GM19397 (cell line): ENCODE measurements around the gene CKAP4.

Experiments used
- ATAC-seq: cut with Tn5 transposase; IDR thresholded peaks from one replicate; pipeline ENCODE4 v1.9.1; 2021; ENCODE audit warnings: mild to moderate bottlenecking, moderate library complexity; ENCODE audit not compliant: unreplicated experiment

Gene CKAP4

GRCh38 chr12:106243620-106244019, 4.2 kb downstream of the CKAP4 start:
- no peak for ATAC-seq

DNA sequence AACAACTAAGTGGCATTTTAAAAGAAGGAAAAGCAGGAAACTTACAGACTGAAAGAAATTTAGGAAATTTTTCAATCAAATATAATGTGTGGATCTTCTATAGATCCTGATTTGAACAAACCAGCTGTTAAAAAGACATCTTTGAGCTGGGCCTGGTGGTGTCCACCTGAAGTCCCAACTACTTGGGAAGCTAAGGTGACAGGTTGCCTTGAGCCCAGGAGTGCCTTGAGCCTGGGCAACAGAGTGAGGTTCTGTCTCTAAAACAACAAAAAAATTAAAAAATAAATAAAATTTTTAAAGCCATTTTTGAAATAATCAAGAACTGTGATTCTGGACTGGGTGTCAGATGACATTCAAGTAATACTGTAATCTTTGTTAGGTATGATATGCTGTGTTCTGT, 7.0 kb downstream of the CKAP4 start:
- no peak for ATAC-seq

GRCh38 chr12:106239951-106240335, 7.9 kb downstream of the CKAP4 start:
- no peak for ATAC-seq

GRCh38 chr12:106239241-106239950, 8.4 kb downstream of the CKAP4 start:
- no peak for ATAC-seq

DNA sequence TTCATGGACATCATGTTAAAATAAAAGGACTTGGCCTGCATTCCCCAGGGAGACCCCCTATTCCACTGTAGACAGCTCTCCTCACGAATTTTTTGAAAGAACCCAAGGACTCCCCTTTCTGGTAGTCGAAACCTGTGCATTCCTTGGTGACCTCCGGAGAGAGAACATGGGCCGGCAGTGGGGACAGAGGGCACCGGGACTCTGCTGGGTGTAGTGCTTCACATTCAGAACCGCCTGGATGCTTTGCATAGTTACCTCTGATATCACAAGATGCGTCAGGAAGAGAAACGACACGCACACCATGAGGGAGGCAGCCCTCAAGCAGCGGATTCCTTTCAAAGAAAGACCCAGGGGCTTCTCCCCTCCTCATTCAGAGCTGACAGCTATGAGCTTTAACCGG, 9.7 kb downstream of the CKAP4 start:
- no peak for ATAC-seq

GRCh38 chr12:106235770-106236169, 12.1 kb downstream of the CKAP4 start:
- ATAC-seq = no peak

GRCh38 chr12:106234449-106234848, 13.4 kb downstream of the CKAP4 start:
- no peak for ATAC-seq

DNA sequence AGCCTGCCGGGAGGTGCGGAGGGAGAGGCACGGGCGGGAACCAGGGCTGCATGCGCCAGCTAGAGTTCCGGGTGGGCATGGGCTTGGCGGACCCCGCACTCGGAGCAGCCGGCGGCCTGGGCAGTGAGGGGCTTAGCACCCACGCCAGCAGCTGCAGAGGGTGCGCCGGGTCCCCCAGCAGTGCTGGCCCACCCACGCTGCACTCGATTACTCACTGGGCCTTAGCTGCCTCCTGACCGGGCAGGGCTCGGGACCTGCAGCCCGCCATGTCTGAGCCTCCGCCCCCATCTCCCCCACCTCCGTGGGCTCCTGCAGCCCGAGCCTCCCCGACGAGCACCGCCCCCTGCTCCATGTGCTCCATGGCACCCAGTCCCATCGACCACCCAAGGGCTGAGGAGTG, 14.8 kb downstream of the CKAP4 start:
- ATAC-seq = no peak

DNA sequence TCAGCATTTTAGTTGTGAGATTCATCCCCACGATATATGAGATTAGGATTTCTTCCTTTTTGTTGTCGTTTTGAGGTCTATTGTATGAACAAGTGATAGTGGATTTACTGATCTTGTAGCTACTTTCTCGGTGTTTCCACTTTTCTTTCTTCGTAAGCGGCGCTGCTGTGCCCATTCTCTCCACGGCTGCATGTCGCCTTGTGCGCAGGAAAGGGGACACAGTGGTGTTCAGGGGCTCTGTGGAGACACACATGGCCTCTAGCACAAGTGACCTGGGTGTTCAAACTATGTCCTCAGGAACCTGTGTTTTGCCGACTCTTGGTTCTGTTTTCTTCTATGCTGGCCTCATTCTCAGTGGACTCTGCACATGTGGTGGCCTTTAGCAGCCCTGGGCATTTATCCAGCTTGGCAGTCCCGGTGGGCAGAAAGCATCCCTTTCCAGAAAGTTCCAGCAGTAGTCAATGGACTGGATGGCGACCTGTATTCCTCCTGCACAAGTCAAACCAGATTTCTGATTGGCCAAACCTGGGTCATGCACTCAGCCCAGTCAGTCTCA, 18.7 kb downstream of the CKAP4 start:
- no peak for ATAC-seq

DNA sequence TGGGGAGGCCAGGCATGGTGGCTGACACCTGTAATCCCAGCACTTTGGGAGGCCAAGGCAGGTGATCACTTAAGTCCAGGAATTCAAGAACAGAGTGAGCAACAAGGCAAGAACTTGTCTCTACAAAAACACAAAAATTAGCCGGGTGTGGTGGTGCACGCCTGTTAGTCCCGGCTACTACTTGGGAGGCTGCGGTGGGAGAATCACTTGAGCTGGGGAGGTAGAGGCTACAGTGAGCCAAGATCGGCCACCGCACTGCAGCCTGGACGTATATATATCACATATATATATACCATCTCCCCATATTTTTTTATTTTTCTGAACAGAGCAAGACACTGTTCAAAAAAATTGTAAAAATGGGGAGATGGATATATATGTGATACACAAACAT, 19.5 kb downstream of the CKAP4 start:
- no peak for ATAC-seq

DNA sequence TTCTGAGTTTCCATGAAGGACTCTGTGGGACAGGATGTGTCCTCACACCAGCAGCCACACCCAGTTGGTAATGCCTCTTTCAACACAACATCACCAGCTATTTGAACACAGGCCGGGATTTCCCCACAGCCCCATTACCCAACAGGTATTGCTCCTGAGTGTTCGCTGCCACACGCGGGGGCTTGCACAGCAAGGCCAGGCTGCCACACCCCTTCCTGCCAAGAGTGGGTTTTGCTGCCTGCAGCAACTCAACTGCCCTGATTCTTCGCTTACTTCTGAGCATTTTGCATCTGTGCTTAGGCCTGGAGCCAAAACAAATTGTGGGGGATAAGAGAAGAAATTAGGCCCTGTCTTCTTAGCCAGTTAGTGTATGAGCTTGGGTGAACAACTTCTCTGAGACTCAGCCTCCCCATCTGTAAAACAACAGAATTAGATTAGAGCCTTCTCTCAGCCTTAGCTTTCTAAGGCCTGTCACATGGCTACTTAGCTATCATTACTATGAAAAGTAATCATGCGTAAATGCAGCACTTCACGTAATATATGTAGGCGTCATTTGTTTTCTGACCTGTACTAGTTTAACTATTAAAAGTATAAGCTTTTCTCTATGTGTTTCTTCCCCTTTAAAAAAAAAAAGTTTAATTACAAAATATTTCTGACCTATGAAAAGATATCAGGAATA, 20.0 kb downstream of the CKAP4 start:
- no peak for ATAC-seq

GRCh38 chr12:106226884-106227640, 20.8 kb downstream of the CKAP4 start:
- no peak for ATAC-seq

- no peak for ATAC-seq
Measured at GRCh38 chr12:106224355-106224706, 23.5 kb downstream of the CKAP4 start.

DNA sequence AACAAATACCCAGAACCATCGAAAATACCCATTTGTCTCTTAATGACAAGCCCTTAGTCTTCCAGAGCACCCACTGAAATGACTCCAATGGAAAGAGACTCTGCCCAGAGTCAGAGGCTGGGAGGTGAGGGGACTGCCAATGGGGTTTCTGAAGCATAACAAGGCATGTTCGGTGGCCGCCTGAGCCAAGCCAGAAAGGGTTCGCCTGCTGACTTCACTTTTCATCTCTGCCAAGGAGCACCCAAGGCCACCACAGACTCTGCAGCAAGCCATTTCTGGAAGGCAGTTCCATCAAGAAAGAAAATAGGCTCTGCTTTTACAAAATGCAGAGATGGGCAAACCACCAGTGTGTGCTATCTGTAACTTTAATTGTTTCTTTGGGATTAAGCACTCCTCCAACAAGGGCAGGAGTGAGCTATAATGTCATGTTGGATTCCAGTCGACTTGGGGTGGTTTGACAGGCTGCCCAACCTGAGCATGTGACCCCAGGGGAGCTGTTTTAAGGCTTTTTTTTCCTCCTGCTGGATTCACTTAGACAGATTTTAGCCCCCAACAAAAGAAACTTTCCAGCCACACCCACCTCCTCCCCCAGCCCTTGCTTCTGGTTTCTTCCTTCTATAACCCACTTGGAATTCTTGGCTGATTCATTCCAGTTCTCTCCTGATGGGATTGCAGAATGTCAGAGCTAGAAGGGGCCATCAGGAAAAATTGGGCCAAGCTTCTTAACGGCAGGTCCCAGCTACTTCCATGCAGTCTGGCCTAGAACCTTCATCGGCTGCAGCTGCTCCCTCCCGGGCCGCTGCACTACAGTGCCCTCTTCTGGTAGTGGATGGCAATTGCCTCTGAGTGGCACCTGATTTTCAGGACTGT, 24.1 kb downstream of the CKAP4 start:
- no peak for ATAC-seq

- no peak for ATAC-seq
Measured at GRCh38 chr12:106220536-106220935, 27.3 kb downstream of the CKAP4 start.

- ATAC-seq = no peak
Measured at GRCh38 chr12:106219043-106219442, 28.8 kb downstream of the CKAP4 start.

- no peak for ATAC-seq
Measured at GRCh38 chr12:106217706-106218105, 30.1 kb downstream of the CKAP4 start.

GRCh38 chr12:106214571-106214970, 33.2 kb downstream of the CKAP4 start:
- no peak for ATAC-seq

DNA sequence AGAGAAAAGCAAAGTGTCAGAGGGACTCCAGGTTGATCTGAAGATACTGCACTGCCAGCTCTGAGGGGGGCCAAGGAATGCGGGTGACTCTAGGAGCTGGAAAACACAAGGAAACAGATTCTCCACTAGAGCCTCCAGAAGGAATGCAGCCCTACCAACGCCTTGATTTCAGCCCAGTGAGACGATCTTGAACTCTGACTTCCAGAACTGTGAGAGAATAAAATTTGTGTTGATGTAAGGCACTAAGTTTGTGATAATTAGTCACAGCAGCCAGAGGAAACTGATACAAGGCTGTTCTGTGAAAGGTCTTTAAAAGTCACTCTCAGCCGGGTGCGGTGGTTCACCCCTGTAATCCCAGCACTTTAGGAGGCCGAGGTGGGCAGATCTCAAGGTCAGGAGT, 34.2 kb downstream of the CKAP4 start:
- ATAC-seq = no peak

GRCh38 chr12:106211973-106212372, 35.8 kb downstream of the CKAP4 start:
- ATAC-seq = no peak
